ENCODE measurements around the gene DIP2B.

DIP2B gene

DNA sequence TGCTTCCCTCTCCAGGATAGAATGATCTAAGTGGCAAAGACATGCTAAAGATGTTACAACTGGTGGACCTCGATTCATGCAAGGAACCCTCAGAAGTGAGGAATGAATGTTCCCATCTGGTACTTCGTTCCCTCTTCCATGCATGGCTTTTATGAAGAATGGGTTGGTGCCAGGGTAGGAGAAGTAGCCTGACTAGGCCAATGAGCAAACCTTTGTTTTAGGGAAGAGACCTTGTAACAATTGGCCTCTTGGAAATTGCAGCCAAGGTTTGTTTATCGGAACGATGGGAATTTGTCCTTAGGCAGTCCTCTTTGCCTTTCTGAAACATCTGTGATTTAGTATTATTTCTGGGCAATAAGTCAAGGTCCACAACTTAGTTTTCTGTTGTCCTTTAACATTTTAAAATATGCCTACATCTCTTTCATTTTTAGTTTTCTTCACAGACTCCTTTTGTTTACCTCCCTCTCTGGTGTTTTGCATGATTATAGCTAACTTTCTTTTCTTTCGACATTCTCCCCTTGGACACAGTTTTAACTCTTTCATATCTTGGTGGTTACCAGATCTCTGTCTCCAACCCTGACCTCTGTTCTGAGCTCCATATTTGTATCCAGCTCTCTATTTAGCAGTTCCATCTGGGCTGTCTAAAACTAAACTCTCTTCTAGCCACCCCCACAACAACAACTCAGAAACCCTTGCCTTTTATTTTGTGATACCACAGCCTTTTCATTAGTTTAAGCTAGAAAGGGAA, 70.0 kb downstream of the DIP2B start:
- DNase-seq (ENCODE audit: low read depth), result no peak

DNA sequence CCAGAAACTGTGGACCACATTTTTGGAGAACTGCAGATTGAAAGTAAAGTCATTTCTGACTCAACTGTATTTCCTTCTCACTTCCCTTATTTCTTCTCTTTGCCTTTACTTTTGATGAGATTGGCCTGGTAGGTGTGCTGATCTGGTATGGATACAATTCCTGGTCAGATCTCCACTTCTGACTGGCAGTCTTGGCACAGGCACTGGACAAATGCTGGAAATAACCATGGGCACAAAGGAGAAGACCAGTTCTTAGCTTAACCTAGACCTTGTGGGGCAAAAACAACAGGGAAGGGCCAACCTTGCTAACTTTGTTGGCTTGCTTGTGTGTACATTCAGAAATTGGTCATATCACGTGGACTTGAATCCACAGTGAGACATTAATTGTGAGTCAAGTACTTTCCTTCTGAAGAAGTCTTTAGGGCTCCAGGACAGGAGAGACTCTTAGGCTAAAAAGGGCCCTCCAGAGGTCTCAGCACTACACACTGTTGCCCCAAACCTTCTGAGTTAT, 75.0 kb downstream of the DIP2B start:
- DNase-seq (ENCODE audit: low read depth), result peak; percentile 34

DNA sequence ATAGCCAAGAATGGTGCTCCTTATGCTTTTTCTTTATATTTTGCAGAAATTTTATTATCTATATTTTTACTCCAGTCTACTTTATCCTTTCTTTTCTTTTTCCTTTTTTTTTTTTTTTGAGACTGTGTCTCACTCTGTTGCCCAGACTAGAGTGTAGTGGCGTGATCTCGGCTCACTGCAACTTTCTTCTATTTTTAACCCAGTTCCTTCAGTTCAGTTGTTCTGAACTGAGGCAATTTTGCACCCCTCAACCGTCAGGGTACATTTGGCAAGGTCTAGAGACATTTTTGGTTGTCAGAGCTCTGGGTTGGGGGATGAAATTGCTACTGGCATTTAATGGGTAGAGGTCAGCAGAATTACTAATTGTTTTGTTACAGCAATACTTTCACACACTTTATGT, 75.7 kb downstream of the DIP2B start:
- DNase-seq (ENCODE audit: low read depth), result no peak

DNA sequence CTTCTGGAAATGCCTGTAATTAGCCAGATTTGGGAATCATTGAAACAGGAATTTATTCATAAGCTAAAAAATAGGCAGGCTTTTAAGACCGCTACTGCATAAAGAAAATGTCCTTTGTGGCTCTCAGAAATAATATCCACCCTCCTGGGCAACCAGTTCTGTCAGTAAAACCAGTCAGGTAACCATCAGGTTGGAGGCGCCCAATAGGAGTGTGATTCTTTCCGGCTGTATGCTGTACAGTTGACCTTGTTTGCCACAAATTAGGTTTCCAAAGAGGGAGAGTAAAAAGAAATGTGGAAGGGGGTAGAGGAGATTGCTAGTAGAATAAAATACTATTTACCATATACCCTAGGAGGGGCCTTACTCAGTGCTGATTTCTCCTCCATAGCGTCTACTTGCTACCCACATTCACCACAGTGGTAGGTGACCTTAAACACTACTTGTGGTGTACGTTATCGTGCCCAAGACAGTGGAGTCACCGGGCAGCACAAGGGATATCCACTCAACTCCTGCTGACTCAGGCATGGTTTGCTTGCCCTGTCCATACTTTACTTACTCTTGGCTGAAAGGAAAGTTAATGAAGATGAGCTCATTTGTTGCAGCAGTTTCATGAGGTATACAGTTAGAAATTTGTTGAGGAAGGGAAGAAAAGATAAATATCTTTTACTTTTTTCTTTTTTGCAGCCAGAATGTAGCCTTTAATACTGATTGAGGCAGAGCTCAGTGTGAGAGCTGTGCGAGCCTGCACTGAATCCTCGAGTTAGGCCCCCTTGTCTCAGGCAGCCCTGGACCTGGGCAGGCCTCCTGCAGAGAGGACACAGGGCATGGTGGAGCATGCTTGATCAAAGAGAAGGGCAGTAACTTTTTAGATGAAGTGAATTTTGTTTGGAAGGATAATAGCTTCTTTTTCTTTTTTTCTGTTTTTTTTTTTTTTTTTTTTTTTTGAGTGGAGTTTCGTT, 76.7 kb downstream of the DIP2B start:
- peak; percentile 83 for DNase-seq (ENCODE audit: low read depth)

DNA sequence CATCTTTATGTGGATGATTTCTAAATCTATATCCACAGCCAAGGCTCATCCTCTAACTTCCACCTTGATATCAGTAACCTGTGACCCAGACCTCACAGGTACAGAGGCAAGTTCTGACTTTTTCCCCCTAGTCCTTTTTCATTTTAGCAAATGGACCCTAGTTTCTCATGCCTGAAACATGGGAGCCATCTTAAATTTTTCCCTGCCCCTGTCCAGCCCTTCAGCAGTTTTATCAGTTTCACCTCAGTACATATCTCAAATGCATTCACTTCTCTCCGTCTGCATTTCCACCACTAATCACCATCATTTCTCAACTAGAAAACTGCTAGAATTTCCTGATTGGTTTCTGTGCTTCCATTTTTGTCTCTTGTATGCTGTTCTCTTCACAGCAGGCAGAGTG, 79.3 kb downstream of the DIP2B start:
- no peak for DNase-seq (ENCODE audit: low read depth)

DNA sequence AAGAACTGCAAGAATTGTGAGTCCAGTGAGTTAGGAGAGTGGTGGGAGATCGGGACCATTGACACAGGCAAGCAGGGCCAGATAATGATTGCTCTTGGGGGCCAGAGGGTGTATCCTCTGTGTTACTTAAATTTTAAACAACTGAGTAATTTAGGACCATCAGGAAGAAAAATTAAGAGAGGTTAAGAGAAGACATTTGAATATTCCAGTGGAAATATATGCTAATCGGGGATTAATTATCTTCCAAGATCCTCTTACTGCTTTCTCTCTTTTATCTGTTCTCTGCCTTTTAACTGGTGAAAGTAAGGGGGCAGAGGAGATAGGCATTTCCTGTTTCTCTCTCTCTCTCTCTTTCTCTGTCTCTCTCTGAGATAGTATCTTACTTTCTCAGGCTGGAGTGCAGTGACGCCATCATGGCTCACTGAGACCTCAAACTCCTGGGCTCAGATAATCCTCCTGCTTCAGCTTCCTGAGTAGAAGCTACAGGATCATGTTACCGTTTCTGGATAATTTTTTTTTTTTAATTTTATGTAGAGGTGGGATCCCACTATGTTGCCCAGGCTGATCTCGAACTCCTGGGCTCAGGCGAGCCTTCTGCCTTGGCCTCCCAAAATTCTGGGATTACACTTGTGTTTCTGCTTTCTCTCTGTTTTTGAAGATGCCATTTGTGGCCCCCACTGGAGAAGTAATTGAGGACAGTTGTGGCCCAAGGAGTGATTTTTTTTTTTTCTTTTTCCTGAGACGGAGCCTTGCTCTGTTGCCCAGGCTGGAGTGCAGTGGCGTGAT, 85.1 kb downstream of the DIP2B start:
- DNase-seq (ENCODE audit: low read depth), result peak; percentile 99

DNA sequence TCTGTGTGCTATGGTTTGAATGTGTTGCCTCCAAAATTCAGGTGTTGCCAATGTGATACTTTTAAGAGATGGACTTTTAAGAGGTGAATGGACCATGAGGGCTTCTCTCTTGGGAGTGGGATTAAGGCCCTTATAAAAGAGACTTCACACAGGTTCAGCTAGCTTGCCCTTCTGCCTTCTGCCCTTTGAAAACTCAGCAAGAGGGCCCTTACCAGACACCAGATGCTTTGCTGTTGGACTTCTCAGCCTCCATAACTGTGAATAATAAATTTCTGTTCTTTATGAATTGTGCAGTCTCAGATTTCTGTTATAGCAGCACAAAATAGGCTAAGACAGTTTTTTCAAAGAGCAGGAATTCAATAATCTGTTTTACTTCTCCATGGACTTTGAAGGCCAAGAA, 86.1 kb downstream of the DIP2B start:
- DNase-seq (ENCODE audit: low read depth), result no peak

DNA sequence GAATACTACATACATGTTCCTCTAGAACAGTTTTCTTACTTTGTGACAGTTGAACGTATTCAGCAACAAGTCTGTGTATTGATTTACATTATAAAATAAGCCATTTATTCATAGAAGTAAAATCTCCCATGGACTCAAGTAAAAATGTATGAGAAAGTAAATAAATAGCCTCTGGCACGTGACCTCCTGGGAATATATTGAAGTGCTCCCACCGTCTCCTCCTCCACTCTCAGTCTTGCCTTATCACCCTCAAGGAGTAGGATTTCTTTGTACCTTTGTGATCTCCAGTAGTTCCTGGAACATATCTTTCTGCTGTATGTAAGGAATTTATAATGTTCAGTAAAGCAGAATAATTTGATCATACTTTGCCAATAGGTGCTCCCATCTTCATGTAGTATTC, 90.9 kb downstream of the DIP2B start:
- no peak for DNase-seq (ENCODE audit: low read depth)

DNA sequence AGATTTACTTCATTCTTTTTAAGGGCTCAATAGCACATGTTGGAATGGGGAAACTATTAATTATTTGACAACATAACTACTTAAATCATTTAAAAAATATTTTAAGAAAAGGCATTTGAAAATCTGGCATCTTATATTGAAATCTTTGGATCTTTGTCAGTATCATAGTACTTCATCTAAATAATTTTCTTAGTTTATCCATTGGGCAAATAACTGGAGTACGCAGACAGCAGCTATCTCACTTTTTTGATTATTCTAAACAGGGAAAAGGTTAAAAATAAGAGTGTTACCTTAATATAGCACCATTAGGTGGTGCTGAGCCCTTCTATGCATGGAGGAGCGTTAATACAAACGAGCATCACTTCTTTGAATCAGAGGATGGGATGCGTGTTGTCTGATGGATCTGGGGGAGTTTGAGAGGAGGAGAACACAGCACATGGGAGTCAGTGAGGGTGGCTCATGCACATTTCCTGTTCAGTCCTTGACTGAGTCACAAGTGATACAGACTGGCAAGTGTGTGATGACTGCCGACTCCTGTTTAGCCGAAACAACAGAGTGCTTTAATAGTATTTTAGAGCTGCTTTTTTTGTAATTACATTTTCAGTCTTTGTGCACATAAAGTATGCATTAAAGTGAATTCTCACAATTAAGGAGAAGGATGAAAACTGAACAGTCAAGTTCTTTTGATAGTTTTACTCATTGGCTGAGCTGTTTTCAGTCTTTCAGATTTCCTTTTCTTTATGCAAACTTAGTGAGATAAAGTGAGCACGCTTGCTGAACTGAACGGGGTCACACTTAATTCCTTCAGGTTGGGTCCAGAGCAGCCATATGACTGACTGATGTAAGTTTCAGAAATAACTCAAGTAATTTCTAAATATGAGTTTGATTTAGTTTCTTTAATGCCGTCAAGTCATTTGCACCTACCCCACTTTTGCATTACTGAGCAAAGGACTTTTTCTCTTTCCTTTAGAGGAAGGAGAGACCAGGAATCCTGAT, 92.7 kb downstream of the DIP2B start:
- peak; percentile 88 for DNase-seq (ENCODE audit: low read depth)

DNA sequence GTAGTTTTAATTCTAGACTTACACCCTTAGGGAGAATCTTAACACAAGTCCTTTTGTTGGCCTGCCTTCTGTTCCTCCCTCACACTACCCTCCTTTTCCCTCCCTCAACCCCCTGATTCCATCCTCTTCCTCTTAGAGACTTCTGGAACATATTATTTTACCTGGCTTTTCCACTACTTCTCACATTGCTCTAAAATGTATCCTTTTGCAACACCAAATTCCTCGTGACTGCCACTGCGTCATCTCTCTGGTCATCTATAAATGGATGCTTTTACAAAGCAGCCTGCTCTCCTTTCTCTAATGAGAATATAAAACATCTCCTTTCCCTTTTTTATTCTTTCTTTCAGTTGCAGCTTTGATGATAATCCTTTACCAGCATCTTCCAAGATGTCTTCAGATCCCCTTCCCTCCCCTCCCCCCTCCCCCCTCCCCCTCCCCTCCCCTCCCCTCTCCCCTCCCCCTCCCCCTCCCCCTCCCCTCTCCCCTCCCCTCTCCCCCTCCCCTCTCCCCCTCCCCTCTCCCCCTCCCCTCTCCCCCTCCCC, 93.6 kb downstream of the DIP2B start:
- DNase-seq (ENCODE audit: low read depth), result peak; percentile 49

DNA sequence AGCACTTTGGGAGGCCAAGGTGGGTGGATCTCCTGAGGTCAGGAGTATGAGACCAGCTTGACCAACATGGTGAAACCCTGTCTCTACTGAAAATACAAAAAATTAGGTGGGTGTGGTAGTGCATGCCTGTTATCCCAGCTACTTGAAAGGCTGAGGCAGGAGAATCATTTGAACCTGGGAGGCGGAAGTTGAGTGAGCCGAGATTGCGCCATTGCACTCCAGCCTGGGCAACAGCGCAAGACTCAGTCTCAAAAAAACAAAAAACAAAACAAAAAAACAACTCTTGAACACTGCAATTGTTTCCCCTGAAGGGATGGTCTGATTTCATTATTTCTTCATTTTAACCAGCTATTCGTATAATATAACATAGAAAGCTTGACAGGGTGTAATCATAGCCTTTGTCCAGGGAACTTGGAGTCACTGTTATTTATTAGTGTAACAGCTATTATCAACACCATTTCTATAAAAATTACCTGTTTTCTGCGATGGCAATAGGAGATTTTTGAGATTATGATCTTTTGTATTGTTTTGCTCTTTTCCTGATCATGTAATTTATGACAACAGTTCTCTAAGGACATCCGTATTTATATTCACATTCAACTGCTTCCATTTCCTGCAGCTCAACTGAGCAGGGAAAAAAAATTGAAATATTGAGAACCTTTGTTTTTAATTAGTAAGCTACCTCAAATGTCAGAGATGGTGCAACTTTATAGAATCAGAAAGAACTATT, 94.7 kb downstream of the DIP2B start:
- DNase-seq (ENCODE audit: low read depth), result no peak

DNA sequence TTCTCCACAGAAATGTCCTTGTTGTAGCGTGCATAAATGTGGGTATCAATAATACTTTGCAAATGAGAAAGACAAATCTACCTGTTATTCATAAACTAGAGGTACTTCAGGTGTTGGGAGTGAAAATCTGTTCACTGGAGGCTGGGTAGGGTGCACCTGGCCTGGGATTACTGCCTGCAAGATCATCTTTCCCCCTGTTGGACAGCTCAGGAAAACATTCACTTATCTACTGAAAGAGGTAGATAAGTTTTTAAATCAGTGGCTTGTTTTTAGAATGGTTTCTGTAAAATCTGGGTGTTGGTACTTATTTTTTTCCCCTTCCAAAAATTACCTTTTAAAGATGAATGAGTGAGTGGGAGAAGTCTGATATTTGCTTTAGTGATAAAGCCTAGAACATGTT, 95.6 kb downstream of the DIP2B start:
- no peak for DNase-seq (ENCODE audit: low read depth)

DNA sequence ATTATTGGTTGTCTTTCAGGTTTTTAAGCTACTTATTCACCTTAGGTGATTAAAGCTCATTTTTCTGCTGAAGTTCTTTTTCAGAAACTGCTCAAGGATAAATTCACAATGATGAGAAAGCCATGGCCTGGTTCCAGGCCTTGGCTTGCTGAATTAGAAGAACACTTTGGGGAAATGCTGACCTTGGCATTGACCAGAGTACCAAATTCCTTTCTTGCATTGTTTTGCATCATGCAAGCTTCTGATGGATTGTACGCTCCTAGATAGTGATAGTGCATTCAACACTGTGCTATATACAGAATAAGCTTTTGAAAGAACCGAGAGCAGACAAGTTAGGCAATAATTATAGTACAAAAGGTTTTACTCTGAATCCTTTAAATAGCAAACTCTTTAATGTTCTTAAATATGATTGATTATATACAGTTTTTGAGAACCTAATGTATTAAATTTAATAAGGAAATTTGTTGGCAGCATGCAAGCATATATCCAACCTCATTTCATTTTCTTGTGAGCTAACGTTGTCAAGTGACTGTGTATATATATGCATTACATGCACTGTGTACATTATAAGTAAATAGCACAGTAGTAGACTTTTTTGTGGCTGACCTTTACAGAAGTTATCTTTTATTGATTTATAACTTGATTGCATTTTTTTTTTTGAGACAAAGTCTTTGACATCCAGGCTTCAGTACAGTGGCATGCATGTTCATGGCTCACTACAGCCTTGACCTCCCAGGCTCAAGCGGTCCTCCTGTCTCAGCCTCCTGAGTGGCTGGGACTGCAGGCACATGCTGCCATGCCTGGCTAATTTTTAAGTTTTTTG, 99.2 kb downstream of the DIP2B start:
- peak; percentile 88 for DNase-seq (ENCODE audit: low read depth)

DNA sequence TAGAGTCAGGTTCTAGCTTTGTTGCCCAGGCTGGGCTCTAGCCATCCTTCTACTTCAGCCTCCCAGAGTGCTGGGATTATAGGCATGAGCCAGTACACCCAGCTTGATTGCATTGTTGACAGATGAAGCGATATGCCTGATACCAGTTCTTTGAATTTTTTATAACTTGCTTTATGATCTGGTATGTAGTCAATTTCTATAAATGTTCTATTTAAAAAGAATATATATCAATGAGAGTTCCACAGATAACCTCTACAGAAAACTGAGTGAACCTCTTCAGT, 99.8 kb downstream of the DIP2B start:
- DNase-seq (ENCODE audit: low read depth), result no peak

DNA sequence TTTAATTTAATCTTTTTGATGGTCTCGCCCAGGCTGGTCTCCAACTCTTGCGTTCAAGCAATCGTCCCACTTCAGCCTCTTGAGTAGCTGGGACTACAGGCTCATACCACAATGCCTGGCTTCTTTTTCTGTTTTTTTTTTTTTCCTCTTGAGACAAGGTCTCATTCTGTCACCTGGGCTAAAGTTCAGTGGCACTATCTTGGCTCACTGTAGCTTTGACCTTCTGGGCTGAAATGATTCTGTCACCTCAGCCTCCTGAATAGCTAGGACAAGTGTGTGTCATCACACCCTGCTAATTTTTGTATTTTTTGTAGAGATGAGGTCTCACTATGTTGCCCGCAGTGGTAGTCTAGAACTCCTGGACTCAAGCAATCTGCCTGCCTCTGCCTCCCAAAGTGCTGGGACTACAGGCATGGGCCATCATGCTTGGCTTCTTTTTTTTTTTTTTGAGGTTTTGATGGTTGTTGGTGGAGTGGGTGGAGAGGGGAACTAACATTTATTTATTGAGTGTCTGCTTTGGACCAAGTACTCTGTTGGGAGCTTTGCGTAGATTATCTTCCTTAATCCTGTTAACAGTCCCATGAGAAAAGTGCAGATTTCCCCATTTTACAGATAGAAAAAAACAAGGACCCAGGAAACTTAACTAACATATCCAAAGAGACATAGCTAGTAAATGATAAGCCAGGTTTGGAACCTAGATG, 102.0 kb downstream of the DIP2B start:
- DNase-seq (ENCODE audit: low read depth), result no peak

DNA sequence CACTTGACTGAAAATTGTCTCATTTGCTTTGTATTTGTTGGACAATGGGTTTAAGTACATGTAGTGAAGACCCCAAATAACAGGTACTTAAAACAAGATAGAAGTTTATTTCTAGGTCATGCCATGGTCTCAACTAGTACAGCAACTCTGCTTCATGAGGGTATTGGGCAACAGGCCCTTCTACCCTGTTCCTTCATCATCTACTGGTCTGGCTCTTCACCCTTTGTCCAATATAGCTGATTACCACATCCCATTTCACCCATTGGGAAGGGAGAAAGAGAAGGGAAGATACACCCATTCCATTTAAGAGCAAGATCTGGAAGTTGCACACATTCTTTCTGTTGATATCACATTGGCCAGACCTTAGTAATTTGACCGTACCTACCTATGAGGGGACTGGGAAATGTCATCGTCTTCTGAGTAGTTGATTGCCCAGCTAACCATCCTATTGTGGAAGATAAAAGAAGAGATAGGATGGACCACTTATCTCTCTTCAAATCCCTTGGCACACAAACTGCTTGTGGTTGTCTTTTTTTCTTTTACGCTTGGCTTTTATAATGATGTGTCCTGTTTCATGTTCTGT, 104.6 kb downstream of the DIP2B start:
- no peak for DNase-seq (ENCODE audit: low read depth)

DNA sequence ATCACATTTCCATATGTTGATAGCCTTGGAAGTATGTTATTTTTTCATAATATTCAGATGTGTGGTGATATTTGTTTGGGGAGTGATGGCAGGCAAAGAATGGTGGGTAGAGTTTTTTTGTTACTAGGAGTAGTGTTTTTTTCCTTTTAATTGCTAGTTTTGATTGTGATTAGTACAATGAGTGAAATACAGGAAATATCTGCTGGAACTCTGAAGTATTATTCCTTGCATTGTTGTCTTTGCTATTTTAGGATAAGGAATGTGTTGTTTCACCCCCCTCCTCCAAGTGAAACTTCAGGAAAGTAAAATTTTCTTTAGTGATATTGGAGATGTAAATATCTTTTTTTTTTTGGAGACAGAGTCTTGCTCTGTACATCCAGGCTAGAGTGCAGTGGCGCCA, 105.4 kb downstream of the DIP2B start:
- DNase-seq (ENCODE audit: low read depth), result no peak

DNA sequence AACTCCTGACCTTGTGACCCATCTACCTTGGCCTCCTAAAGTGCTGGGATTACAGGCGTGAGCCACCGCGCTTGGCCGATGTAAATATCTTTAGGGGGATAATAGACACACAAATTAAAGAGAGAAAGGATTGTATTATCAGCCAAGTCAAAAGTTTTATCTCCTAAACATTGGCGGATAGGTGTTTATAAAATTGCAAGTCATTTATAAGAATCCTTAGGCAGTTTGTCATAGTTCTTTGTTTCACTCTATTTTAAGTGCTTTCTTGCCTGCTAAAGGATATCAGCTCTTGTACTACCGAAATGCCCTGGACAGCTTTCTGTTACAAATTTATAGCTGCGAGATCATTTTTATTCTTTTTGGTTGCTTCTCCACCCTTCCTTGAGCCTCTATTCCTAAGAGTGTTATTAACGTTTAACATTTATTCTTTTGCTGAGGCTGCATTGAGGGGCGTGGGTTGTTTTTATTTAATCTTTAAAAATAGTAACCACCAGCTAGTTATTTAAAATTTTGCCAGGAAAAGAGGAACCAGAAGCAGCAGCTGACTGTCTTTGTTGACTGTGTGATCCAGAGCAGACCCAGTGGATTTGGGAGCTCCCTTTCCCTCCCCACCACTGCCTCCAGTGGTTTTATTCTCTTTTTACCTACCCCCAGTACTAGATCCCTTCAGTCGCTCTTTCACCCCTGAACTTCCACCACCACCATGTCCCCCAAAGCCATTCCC, 106.4 kb downstream of the DIP2B start:
- DNase-seq (ENCODE audit: low read depth), result no peak
